Measurements from ENCODE around the gene RFLNA. TPM values are rescaled to one million over a fixed set of nuclear protein-coding genes. Genes with fewer than 3 reads are reported as not detected.

RFLNA gene
- total RNA-seq, 1 donor = 15.9 TPM

DNA sequence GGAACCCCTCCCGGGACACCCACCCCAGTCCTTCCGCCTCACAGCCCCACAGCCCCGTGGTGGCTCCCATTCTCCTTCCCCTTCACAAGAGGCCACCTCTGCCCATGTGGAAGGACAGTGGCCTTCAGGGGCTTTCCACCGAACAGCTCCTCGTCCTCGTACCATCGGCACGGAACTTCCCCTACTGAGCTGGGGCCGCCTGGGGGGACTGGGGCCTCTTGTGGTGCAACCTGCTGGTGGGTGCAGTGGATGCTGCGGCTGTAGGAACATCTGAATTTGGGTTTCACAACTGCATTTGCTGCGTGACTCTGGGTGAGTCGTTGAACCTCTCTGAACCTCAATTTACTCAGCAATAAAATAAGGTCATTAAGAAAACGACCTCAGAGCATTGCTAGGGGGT, 50.9 kb downstream of the RFLNA start:
- H3K9me3 ChIP-seq (ENCODE audit: low read depth, low read length) = no peaks in the 10 kb centered on the region
- peaks cover 26% of the 10 kb centered on the region for H4K20me1 ChIP-seq (ENCODE audit: insufficient read depth, low read length)
- H3K4me3 ChIP-seq (ENCODE audit: insufficient read depth, low read length) = no peak overlapping the region
- no peaks in the 10 kb centered on the region for H3K27me3 ChIP-seq (ENCODE audit: insufficient read depth, low read length)
- H3K4me2 ChIP-seq (ENCODE audit: insufficient read depth, low read length) = no peak overlapping the region
- no peak overlapping the region for H3K27ac ChIP-seq (ENCODE audit: low read depth, low read length)
- TF ChIP-seq, protein P1, sequence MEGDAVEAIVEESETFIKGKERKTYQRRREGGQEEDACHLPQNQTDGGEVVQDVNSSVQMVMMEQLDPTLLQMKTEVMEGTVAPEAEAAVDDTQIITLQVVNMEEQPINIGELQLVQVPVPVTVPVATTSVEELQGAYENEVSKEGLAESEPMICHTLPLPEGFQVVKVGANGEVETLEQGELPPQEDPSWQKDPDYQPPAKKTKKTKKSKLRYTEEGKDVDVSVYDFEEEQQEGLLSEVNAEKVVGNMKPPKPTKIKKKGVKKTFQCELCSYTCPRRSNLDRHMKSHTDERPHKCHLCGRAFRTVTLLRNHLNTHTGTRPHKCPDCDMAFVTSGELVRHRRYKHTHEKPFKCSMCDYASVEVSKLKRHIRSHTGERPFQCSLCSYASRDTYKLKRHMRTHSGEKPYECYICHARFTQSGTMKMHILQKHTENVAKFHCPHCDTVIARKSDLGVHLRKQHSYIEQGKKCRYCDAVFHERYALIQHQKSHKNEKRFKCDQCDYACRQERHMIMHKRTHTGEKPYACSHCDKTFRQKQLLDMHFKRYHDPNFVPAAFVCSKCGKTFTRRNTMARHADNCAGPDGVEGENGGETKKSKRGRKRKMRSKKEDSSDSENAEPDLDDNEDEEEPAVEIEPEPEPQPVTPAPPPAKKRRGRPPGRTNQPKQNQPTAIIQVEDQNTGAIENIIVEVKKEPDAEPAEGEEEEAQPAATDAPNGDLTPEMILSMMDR (IDR thresholded peaks at IDR 0.05; ENCODE audit: extremely low read depth, low read depth, low read length) = no peak
- H3K4me1 ChIP-seq (ENCODE audit: insufficient read depth, low read length) = no peaks in the 10 kb centered on the region
- H2AFZ ChIP-seq (ENCODE audit: low read length) = no peak overlapping the region
- peaks cover 8% of the 10 kb centered on the region for H3K79me2 ChIP-seq (ENCODE audit: insufficient read depth, low read length)
- no peak for DNase-seq (ENCODE audit: insufficient read length, low spot score, missing footprints)
- peaks cover 90% of the 10 kb centered on the region for H3K36me3 ChIP-seq (ENCODE audit: insufficient read depth, low read length)

DNA sequence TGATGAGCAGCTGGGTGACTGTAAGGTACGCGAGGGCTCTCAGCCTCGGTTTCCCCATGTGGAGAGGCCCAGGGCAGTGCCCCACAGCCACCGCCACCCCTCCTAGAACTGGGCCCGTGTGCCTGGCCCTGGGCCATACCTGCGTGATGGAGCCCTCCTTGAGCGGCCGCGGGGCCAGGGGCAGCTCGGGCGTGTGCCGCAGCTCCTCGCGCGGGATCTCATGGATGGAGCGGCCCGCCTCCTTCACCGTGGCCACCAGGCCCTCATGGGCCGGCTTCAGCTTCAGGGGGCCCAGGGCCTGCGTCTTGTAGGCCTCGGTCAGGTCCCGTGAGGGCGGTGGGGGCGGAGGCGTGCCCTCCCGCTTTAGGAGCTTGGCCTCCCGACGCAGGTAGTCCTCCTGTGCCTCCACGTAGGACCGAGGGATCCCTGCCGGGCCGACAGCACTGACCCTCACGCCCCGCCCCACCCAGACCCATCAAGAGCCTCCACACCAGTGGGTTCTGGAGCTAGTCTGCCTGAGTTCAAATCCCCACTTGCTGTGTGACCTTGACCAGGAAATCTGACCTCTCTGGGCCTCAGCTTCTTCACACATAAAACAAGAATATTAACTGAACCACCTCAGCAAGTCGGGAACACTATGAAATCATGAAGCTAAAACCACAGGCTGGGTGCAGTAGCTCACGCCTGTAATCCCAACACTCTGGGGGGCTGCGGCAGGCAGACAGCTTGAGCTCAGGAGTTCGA, 51.7 kb downstream of the RFLNA start:
- Histone ChIP-seq H2AFZ (ENCODE audit: low read length) (no peak overlapping the region), H3K4me1 (ENCODE audit: insufficient read depth, low read length) (no peaks in the 10 kb centered on the region), H4K20me1 (ENCODE audit: insufficient read depth, low read length) (peaks cover 29% of the 10 kb centered on the region), H3K27ac (ENCODE audit: low read depth, low read length) (no peak overlapping the region), H3K9me3 (ENCODE audit: low read depth, low read length) (no peaks in the 10 kb centered on the region), H3K36me3 (ENCODE audit: insufficient read depth, low read length) (peaks cover 91% of the 10 kb centered on the region), H3K4me2 (ENCODE audit: insufficient read depth, low read length) (no peak overlapping the region), H3K79me2 (ENCODE audit: insufficient read depth, low read length) (peaks cover 10% of the 10 kb centered on the region), H3K4me3 (ENCODE audit: insufficient read depth, low read length) (no peak overlapping the region), H3K27me3 (ENCODE audit: insufficient read depth, low read length) (no peaks in the 10 kb centered on the region)
- DNase-seq (ENCODE audit: insufficient read length, low spot score, missing footprints) = no peak
- TF ChIP-seq, protein P1 (IDR thresholded peaks at IDR 0.05; ENCODE audit: extremely low read depth, low read depth, low read length) = no peak

DNA sequence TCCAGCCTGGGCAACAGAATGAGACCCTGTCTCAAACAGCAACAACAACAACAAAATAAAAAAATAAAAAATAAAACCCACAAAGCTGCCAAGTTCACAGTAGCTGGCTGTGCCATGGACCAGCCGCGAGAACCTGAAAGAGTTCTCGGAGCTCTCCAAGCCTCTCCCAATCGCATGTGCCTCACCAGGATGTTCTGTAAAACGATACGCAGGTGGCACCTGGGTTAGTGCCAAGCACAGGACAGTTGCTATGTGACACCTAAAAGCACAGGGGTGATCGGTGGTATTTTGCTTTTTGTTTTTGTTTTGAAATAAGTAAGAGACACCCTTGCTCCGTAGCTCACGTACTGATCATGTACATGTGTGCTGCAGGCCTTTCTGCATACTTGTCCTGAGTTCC, 52.4 kb downstream of the RFLNA start:
- no peak overlapping the region for H3K27ac ChIP-seq (ENCODE audit: low read depth, low read length)
- no peak for DNase-seq (ENCODE audit: insufficient read length, low spot score, missing footprints)
- H3K4me3 ChIP-seq (ENCODE audit: insufficient read depth, low read length) = no peak overlapping the region
- H3K9me3 ChIP-seq (ENCODE audit: low read depth, low read length) = no peaks in the 10 kb centered on the region
- H2AFZ ChIP-seq (ENCODE audit: low read length) = no peak overlapping the region
- no peaks in the 10 kb centered on the region for H3K4me1 ChIP-seq (ENCODE audit: insufficient read depth, low read length)
- H3K4me2 ChIP-seq (ENCODE audit: insufficient read depth, low read length) = no peak overlapping the region
- peaks cover 92% of the 10 kb centered on the region for H3K36me3 ChIP-seq (ENCODE audit: insufficient read depth, low read length)
- TF ChIP-seq, protein P1 (IDR thresholded peaks at IDR 0.05; ENCODE audit: extremely low read depth, low read depth, low read length) = no peak
- H4K20me1 ChIP-seq (ENCODE audit: insufficient read depth, low read length) = peaks cover 31% of the 10 kb centered on the region
- H3K79me2 ChIP-seq (ENCODE audit: insufficient read depth, low read length) = peaks cover 10% of the 10 kb centered on the region
- H3K27me3 ChIP-seq (ENCODE audit: insufficient read depth, low read length) = no peaks in the 10 kb centered on the region

DNA sequence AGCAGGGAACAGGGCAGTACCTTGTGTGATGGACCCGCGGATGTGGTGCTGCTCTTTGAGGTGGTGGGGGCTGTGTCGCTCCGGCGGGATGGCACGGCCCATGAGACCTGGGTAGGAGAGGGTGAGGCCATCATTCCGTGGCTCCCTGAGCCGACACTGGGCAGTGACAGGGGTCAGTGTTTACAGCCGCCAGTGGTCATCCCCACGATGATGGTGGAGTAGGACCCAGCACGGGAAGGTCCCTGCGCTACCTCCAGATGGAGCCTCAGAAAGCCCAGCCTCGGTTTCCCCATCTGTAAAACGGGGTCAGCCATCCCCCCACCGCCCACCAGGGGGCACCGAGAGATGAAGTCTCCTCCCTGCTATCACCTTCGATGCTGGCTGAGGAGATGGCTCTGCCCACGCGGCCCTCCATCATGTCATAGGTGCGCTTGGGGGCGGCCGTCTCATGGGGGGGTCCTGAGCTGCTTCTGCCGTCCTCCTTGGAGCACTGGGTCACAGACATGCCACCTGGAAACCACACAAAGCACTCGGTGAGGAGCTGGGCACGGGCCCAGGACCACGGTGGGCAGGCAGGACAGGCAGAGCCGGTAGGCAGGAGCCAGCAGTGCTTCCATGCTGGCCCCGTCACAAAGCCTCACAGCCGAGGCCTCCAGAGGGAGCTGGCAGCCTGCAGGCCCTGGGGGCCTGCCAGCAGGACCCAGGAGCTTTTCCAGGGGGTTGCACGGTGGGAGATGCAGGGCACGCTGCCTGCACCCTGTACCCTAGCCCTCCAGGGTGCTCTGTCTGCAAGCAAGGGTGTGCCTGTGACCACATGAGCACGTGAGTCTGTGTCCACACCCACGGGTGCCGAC, 53.1 kb downstream of the RFLNA start:
- Histone ChIP-seq H4K20me1 (ENCODE audit: insufficient read depth, low read length) (peaks cover 31% of the 10 kb centered on the region), H3K27me3 (ENCODE audit: insufficient read depth, low read length) (no peaks in the 10 kb centered on the region), H2AFZ (ENCODE audit: low read length) (no peak overlapping the region), H3K9me3 (ENCODE audit: low read depth, low read length) (no peaks in the 10 kb centered on the region), H3K79me2 (ENCODE audit: insufficient read depth, low read length) (peaks cover 11% of the 10 kb centered on the region), H3K27ac (ENCODE audit: low read depth, low read length) (no peak overlapping the region), H3K4me1 (ENCODE audit: insufficient read depth, low read length) (no peaks in the 10 kb centered on the region), H3K4me2 (ENCODE audit: insufficient read depth, low read length) (no peak overlapping the region), H3K36me3 (ENCODE audit: insufficient read depth, low read length) (peaks cover 93% of the 10 kb centered on the region), H3K4me3 (ENCODE audit: insufficient read depth, low read length) (no peak overlapping the region)
- DNase-seq (ENCODE audit: insufficient read length, low spot score, missing footprints) = no peak
- TF ChIP-seq, protein P1 (IDR thresholded peaks at IDR 0.05; ENCODE audit: extremely low read depth, low read depth, low read length) = peak; percentile 40

Data from osteoblast (primary cell).